HG03066 (cell line): ENCODE results near the gene YJEFN3.

ENCODE experiments used
- ATAC-seq: cut with Tn5 transposase; IDR thresholded peaks from one replicate; pipeline ENCODE4 v1.9.1; 2021; ENCODE audit warnings: low read depth; ENCODE audit not compliant: unreplicated experiment

Gene YJEFN3

GRCh38 chr19:19549804-19550464 lies 21.2 kb downstream of the YJEFN3 start:
- ATAC-seq: no peak

- ATAC-seq: no peak
Observed at GRCh38 chr19:19550485-19550929, 21.8 kb downstream of the YJEFN3 start.

- no peak for ATAC-seq
Observed at GRCh38 chr19:19550972-19551852, 22.5 kb downstream of the YJEFN3 start.

- ATAC-seq: no peak
Observed at GRCh38 chr19:19551853-19552192, 23.1 kb downstream of the YJEFN3 start.

- ATAC-seq: no peak
Observed at GRCh38 chr19:19552798-19553197, 24.1 kb downstream of the YJEFN3 start.

GRCh38 chr19:19553670-19554069 lies 25.0 kb downstream of the YJEFN3 start:
- no peak for ATAC-seq

GRCh38 chr19:19554074-19555023 lies 25.6 kb downstream of the YJEFN3 start:
- ATAC-seq: no peak

- no peak for ATAC-seq
Observed at GRCh38 chr19:19558055-19558454, 29.3 kb downstream of the YJEFN3 start.

- no peak for ATAC-seq
Observed at GRCh38 chr19:19558636-19559035, 29.9 kb downstream of the YJEFN3 start.

GRCh38 chr19:19559931-19560330 lies 31.2 kb downstream of the YJEFN3 start:
- ATAC-seq: no peak

GRCh38 chr19:19561946-19562664 lies 33.4 kb downstream of the YJEFN3 start:
- ATAC-seq: no peak

GRCh38 chr19:19562665-19563347 lies 34.1 kb downstream of the YJEFN3 start:
- ATAC-seq: no peak

- no peak for ATAC-seq
Observed at GRCh38 chr19:19563348-19563848, 34.7 kb downstream of the YJEFN3 start.

GRCh38 chr19:19566306-19566705 lies 37.6 kb downstream of the YJEFN3 start:
- ATAC-seq: no peak

- no peak for ATAC-seq
Observed at GRCh38 chr19:19567391-19567790, 38.7 kb downstream of the YJEFN3 start.

- no peak for ATAC-seq
Observed at GRCh38 chr19:19568802-19569756, 40.4 kb downstream of the YJEFN3 start.

GRCh38 chr19:19570571-19570970 lies 41.9 kb downstream of the YJEFN3 start:
- no peak for ATAC-seq

GRCh38 chr19:19571071-19571786 lies 42.5 kb downstream of the YJEFN3 start:
- ATAC-seq: no peak
